GM19467 (cell line): Measurements from ENCODE around the gene TINAGL1.

Source experiments
- ATAC-seq: cut with Tn5 transposase; IDR thresholded peaks from one replicate; pipeline ENCODE4 v1.9.1; 2021; ENCODE audit warnings: mild to moderate bottlenecking, moderate library complexity; ENCODE audit not compliant: unreplicated experiment

The TINAGL1 gene

GRCh38 chr1:31625561-31626222 is 49.4 kb downstream of the TINAGL1 start:
- no peak for ATAC-seq

GRCh38 chr1:31626223-31627207 is 50.2 kb downstream of the TINAGL1 start:
- ATAC-seq = no peak

- ATAC-seq = no peak
These were observed 51.1 kb downstream of the TINAGL1 start for GRCh38 chr1:31627301-31627929.

GRCh38 chr1:31627930-31628559 is 51.7 kb downstream of the TINAGL1 start:
- no peak for ATAC-seq

- no peak for ATAC-seq
These were observed 52.7 kb downstream of the TINAGL1 start for GRCh38 chr1:31628931-31629556.

GRCh38 chr1:31632649-31633048 is 56.3 kb downstream of the TINAGL1 start:
- no peak for ATAC-seq

- no peak for ATAC-seq
These were observed 56.8 kb downstream of the TINAGL1 start for GRCh38 chr1:31633117-31633516.
